Progenitor cell of endocrine pancreas (in vitro differentiated cells): ENCODE data around the gene KIF5B. TPM values are rescaled to one million over a fixed set of nuclear protein-coding genes. Genes with fewer than 3 reads are reported as not detected.
"Not testable (repeated sequence)": the region's sequence is repeated elsewhere in the genome, so short reads cannot be mapped to it uniquely, and the experiment has no call there.

ENCODE experiments used
- DNase-seq: peaks from one replicate; pipeline ENCODE4 v3.0.0; 2021; ENCODE audit warnings: low spot score; ENCODE audit not compliant: unreplicated experiment
- H3K27ac Mint-ChIP-seq: 2 replicates; pipeline ENCODE4 v1.8.0; 2021; ENCODE audit warnings: mild to moderate bottlenecking, moderate library complexity, mixed read lengths
- H3K27me3 Mint-ChIP-seq: 2 replicates; pipeline ENCODE4 v1.8.0; 2021; ENCODE audit warnings: mixed read lengths
- H3K36me3 Mint-ChIP-seq: 2 replicates; pipeline ENCODE4 v1.8.0; 2022; ENCODE audit warnings: mixed read lengths; ENCODE audit not compliant: insufficient read depth
- H3K4me1 Mint-ChIP-seq: 2 replicates; pipeline ENCODE4 v1.8.0; 2021; ENCODE audit warnings: low read depth, mixed read lengths
- H3K4me3 Mint-ChIP-seq: 2 replicates; pipeline ENCODE4 v1.8.0; 2021; ENCODE audit warnings: low read depth, mild to moderate bottlenecking, moderate library complexity, mixed read lengths
- H3K9me3 Mint-ChIP-seq: 2 replicates; pipeline ENCODE4 v1.8.0; 2021; ENCODE audit warnings: low read depth, mixed read lengths
- total RNA-seq: library from RNA; stranded (reverse); gene quantifications from 2 replicates; pipeline ENCODE4 v1.2.1, GENCODE V29; 2021
- TF ChIP-seq, protein P1 (sequence below): fragments of 200-600 bp; sonication (generic); IDR thresholded peaks from one replicate; pipeline ENCODE4 v1.5.0; 2021; ENCODE audit warnings: antibody characterized with exemption, mild to moderate bottlenecking; ENCODE audit not compliant: unreplicated experiment

KIF5B gene
- total RNA-seq, 1 donor from 2014 or later: 111 TPM

DNA sequence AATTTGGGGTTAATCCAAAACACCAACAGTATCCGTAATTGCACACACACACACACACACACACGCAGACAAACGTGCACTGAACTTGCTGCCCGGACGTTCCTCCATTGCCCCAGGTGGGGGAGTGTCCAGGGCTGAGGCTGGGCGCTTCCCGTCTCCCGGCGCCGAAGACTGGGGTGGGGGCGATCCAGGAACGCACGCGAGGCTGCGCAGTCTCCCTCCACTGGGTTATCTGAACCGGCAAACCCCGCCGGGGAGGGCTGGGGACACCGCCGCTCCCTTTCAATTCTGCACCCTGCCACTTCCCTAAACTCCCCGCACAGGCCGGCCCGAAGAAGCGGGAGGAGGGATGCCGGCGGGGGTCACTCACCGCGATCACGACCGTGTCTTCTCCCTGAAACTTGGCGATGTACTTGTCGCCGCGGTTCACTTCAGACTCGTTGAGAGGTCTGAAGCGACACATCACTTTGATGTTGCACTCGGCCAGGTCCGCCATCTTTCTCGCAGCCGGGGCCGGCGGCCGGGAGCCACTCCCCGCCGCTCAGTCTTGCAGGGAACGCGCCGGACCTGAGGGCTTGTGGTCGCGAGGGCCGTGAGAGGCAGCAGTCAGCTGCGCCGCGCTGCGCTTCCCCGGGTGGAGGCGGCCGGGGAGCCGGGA lies 618 bp downstream of the KIF5B start:
- peak overlapping the region; percentile 99 for H3K27ac Mint-ChIP-seq
- peak overlapping the region; percentile 99 for H3K4me3 Mint-ChIP-seq
- TF ChIP-seq, protein P1, sequence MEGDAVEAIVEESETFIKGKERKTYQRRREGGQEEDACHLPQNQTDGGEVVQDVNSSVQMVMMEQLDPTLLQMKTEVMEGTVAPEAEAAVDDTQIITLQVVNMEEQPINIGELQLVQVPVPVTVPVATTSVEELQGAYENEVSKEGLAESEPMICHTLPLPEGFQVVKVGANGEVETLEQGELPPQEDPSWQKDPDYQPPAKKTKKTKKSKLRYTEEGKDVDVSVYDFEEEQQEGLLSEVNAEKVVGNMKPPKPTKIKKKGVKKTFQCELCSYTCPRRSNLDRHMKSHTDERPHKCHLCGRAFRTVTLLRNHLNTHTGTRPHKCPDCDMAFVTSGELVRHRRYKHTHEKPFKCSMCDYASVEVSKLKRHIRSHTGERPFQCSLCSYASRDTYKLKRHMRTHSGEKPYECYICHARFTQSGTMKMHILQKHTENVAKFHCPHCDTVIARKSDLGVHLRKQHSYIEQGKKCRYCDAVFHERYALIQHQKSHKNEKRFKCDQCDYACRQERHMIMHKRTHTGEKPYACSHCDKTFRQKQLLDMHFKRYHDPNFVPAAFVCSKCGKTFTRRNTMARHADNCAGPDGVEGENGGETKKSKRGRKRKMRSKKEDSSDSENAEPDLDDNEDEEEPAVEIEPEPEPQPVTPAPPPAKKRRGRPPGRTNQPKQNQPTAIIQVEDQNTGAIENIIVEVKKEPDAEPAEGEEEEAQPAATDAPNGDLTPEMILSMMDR: peak; percentile 12
- no peaks in the 10 kb centered on the region for H3K36me3 Mint-ChIP-seq
- H3K4me1 Mint-ChIP-seq: peaks cover 56% of the 10 kb centered on the region
- no peaks in the 10 kb centered on the region for H3K27me3 Mint-ChIP-seq
- H3K9me3 Mint-ChIP-seq: no peaks in the 10 kb centered on the region
- DNase-seq: peak; percentile 56

DNA sequence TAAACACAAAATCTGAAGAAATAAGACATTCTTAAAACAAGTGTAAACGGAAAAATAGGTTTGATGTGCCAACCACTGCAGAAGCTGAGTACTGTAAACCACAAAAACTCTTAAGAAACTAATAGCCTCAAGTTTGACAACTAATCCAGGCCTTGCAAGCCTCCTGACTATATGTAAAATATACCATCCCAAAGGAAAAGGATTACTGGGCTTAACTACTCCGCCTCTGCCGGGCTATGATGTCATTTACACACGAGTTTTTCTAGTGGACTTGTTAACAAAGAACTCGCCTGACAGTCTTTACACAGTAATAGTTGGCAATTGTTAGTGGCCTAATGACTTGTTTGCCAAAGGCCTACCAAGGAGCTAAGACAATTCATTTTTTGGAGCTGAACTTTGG lies 2.1 kb downstream of the KIF5B start:
- Mint-ChIP-seq H3K4me3 (peak overlapping the region; percentile 99), H3K9me3 (no peaks in the 10 kb centered on the region)
- TF ChIP-seq, protein P1: no peak

DNA sequence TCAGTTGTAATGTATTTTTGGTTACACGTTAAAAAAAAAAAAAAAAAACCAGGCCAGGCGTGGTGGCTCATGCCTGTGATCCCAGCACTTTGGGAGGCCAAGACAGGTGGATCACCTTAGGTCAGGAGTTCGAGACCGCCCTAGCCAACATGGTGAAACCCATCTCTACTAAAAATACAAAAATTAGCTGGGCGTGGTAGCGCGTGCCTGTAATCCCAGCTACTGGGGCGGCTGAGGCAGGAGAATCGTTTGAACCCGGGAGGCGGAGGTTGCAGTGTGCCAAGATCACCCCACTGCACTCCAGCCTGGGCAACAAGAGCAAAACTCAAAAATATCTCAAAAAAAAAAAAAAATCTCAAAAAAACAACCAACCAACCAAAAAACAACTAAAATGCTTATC lies 2.8 kb downstream of the KIF5B start:
- not testable (repeated sequence) for DNase-seq, H3K36me3 Mint-ChIP-seq, H3K9me3 Mint-ChIP-seq, H3K27me3 Mint-ChIP-seq
- Mint-ChIP-seq H3K4me1 (peaks cover 56% of the 10 kb centered on the region), H3K4me3 (peak overlapping the region; percentile 99), H3K27ac (peak overlapping the region; percentile 87)

More for the DNA sequence above, 2.1 kb downstream of the KIF5B start:
- no peaks in the 10 kb centered on the region for H3K36me3 Mint-ChIP-seq
- H3K27me3 Mint-ChIP-seq: no peaks in the 10 kb centered on the region
- H3K4me1 Mint-ChIP-seq: peaks cover 60% of the 10 kb centered on the region
- H3K27ac Mint-ChIP-seq: peak overlapping the region; percentile 99
- DNase-seq: no peak

DNA sequence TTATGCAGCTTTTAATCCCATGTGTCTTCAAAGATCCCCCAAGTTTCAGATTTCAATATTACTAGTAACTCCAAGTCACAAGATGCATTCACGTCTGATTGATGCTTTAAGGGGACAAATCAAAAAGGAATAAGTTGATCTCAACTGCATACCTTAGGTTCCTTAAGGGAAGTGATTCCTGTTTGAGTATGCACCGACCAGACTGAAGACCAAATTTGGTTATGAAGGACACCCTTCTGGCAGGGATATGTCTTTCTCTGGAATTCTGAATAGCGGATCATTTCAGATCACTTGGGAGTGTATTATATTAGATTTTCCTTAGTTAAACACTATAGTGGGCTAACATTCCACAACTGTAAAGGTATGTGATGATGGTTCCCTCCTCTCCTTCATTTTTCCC lies 4.3 kb downstream of the KIF5B start:
- DNase-seq: no peak
- Mint-ChIP-seq H3K9me3 (no peaks in the 10 kb centered on the region), H3K27ac (peak overlapping the region; percentile 70)

DNA sequence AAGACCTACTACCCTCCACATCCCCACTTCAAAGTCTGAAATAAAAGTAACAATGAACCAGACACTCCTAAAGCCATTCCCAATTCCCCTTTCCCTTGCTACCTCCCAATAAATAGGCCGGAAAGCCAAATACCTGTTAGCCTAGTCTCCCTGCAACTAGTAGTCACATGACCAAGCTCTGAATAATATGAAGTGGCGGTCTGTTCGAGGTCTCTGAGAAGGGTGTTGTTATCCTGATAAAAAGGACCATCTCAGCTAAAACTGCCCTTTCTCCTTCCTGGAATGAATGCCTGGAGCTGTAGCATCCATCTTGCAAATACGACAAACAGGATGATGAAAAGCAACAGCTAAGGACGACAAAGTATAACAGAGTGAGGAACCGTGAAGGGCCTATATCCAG lies 6.0 kb downstream of the KIF5B start:
- peak overlapping the region; percentile 30 for H3K27ac Mint-ChIP-seq
- no peaks in the 10 kb centered on the region for H3K9me3 Mint-ChIP-seq
- H3K4me3 Mint-ChIP-seq: no peak overlapping the region
- peaks cover 18% of the 10 kb centered on the region for H3K36me3 Mint-ChIP-seq
- H3K27me3 Mint-ChIP-seq: no peaks in the 10 kb centered on the region
- H3K4me1 Mint-ChIP-seq: peaks cover 44% of the 10 kb centered on the region
- no peak for DNase-seq
- TF ChIP-seq, protein P1: no peak

More for the DNA sequence above, 4.3 kb downstream of the KIF5B start:
- Mint-ChIP-seq H3K27me3 (no peaks in the 10 kb centered on the region), H3K36me3 (peaks cover 10% of the 10 kb centered on the region), H3K4me3 (peak overlapping the region; percentile 3), H3K4me1 (peaks cover 49% of the 10 kb centered on the region)
- TF ChIP-seq, protein P1: no peak

DNA sequence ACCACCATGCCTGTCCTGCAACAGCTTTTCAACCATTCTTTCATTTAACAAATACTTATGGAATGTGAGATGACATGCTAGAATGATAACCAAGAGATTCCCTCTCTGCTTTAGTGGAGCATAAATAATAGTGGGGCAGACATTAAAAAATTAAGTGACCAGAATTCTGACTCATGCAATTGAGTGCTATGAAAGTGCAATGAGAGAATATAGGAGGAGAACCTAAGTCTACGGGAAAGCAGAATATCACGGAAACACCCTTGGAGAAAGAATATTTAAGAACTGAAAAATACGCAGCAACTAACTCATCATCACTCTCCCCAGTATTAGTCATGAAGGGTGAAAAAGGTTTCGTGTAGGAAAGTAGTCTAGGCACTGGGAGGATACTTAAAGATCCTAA lies 7.1 kb downstream of the KIF5B start:
- no peaks in the 10 kb centered on the region for H3K9me3 Mint-ChIP-seq
- TF ChIP-seq, protein P1: no peak
- H3K4me1 Mint-ChIP-seq: peaks cover 41% of the 10 kb centered on the region
- H3K36me3 Mint-ChIP-seq: peaks cover 24% of the 10 kb centered on the region
- peak overlapping the region; percentile 26 for H3K27ac Mint-ChIP-seq
- no peaks in the 10 kb centered on the region for H3K27me3 Mint-ChIP-seq
- no peak for DNase-seq
- H3K4me3 Mint-ChIP-seq: no peak overlapping the region
